Mesodermal cell (in vitro differentiated cells): ENCODE results near the gene PKP4.

Experiments
- H3K27ac ChIP-seq: 2 replicates; pipeline ENCODE4 v1.7.0; 2013; ENCODE audit warnings: mild to moderate bottlenecking, low read depth, low read length, moderate library complexity; ENCODE audit not compliant: severe bottlenecking
- H3K36me3 ChIP-seq: 2 replicates; pipeline ENCODE4 v1.7.1; 2013; ENCODE audit warnings: mild to moderate bottlenecking, low read length, moderate library complexity; ENCODE audit not compliant: control insufficient read depth, insufficient read depth
- H3K4me1 ChIP-seq: one replicate; pipeline ENCODE4 v1.7.1; 2013; ENCODE audit warnings: mild to moderate bottlenecking, low read length; ENCODE audit not compliant: insufficient read depth, control insufficient read depth, poor library complexity, severe bottlenecking
- H3K4me3 ChIP-seq: 2 replicates; pipeline ENCODE4 v1.7.0; 2013; ENCODE audit warnings: low read length, control low read depth, mild to moderate bottlenecking; ENCODE audit not compliant: insufficient read depth, poor library complexity, severe bottlenecking; ENCODE audit errors: extremely low read depth
- H3K9me3 ChIP-seq: 2 replicates; pipeline ENCODE4 v1.7.1; 2013; ENCODE audit warnings: mild to moderate bottlenecking, low read length, moderate library complexity; ENCODE audit not compliant: control insufficient read depth
- WGBS, 2 experiments: methylation state at CpG; one replicate each; pipeline ENCODE4 v1.1.5; 2013; ENCODE audit warnings: missing lambda C conversion rate in 2 of 2; ENCODE audit not compliant: insufficient coverage in 2 of 2; 5-methylcytosine and 5-hydroxymethylcytosine counted together

PKP4 gene

GRCh38 chr2:158486970-158487325 lies 30.2 kb downstream of the PKP4 start:
- Histone ChIP-seq H3K27ac (no peak overlapping the region), H3K36me3 (no peaks in the 10 kb centered on the region), H3K4me3 (no peak overlapping the region), H3K4me1 (peaks cover 20% of the 10 kb centered on the region), H3K9me3 (no peaks in the 10 kb centered on the region)
- WGBS, 2 experiments, result 63 to 69% methylated on average over 2 to 4 of the region's 5 CpGs

GRCh38 chr2:158487419-158487818 lies 30.7 kb downstream of the PKP4 start:
- no peaks in the 10 kb centered on the region for H3K9me3 ChIP-seq
- H3K36me3 ChIP-seq, result peaks cover 3% of the 10 kb centered on the region
- no peak overlapping the region for H3K27ac ChIP-seq
- H3K4me1 ChIP-seq, result peaks cover 20% of the 10 kb centered on the region
- H3K4me3 ChIP-seq, result no peak overlapping the region

GRCh38 chr2:158488442-158489216 lies 31.9 kb downstream of the PKP4 start:
- H3K36me3 ChIP-seq, result peaks cover 3% of the 10 kb centered on the region
- WGBS, 2 experiments, result 100% methylated on average over 2 of the region's 2 CpGs; no CpG with 5 or more reads in 1 of the 2 experiments
- H3K4me3 ChIP-seq, result no peak overlapping the region
- H3K9me3 ChIP-seq, result no peaks in the 10 kb centered on the region
- no peak overlapping the region for H3K27ac ChIP-seq
- peaks cover 20% of the 10 kb centered on the region for H3K4me1 ChIP-seq

GRCh38 chr2:158489366-158490112 lies 32.8 kb downstream of the PKP4 start:
- Histone ChIP-seq H3K27ac (no peak overlapping the region), H3K9me3 (no peaks in the 10 kb centered on the region), H3K36me3 (peaks cover 3% of the 10 kb centered on the region), H3K4me1 (peaks cover 20% of the 10 kb centered on the region), H3K4me3 (no peak overlapping the region)
- 0 to 13% methylated on average over 1 of the region's 6 CpGs for WGBS, 2 experiments

- 91 to 92% methylated on average over 3 to 4 of the region's 4 CpGs for WGBS, 2 experiments
- Histone ChIP-seq H3K36me3 (peaks cover 3% of the 10 kb centered on the region), H3K9me3 (no peaks in the 10 kb centered on the region), H3K4me1 (peaks cover 20% of the 10 kb centered on the region), H3K4me3 (no peak overlapping the region), H3K27ac (no peak overlapping the region)
These were observed 34.3 kb downstream of the PKP4 start for GRCh38 chr2:158491072-158491471.

GRCh38 chr2:158493458-158493857 lies 36.7 kb downstream of the PKP4 start:
- WGBS, 2 experiments, result 94 to 95% methylated on average over 2 of the region's 2 CpGs
- H3K4me3 ChIP-seq, result no peak overlapping the region
- H3K27ac ChIP-seq, result no peak overlapping the region
- H3K36me3 ChIP-seq, result peaks cover 3% of the 10 kb centered on the region
- H3K4me1 ChIP-seq, result peaks cover 15% of the 10 kb centered on the region
- H3K9me3 ChIP-seq, result no peaks in the 10 kb centered on the region

GRCh38 chr2:158495175-158495574 lies 38.4 kb downstream of the PKP4 start:
- peaks cover 3% of the 10 kb centered on the region for H3K36me3 ChIP-seq
- whole genome bisulfite sequencing, 2 experiments, result 90 to 100% methylated on average over 2 of the region's 5 CpGs

GRCh38 chr2:158496986-158497385 lies 40.2 kb downstream of the PKP4 start:
- no peaks in the 10 kb centered on the region for H3K9me3 ChIP-seq
- peaks cover 2% of the 10 kb centered on the region for H3K36me3 ChIP-seq
- H3K27ac ChIP-seq, result no peak overlapping the region
- no peak overlapping the region for H3K4me3 ChIP-seq
- peaks cover 10% of the 10 kb centered on the region for H3K4me1 ChIP-seq
- WGBS, 2 experiments, result 70 to 71% methylated on average over 1 of the region's 3 CpGs

More at GRCh38 chr2:158495175-158495574, 38.4 kb downstream of the PKP4 start:
- no peaks in the 10 kb centered on the region for H3K9me3 ChIP-seq
- no peak overlapping the region for H3K4me3 ChIP-seq
- no peak overlapping the region for H3K27ac ChIP-seq
- H3K4me1 ChIP-seq, result peaks cover 5% of the 10 kb centered on the region

- no peaks in the 10 kb centered on the region for H3K9me3 ChIP-seq
- H3K4me1 ChIP-seq, result peaks cover 12% of the 10 kb centered on the region
- 100% methylated on average over 1 of the region's 1 CpG for WGBS, 2 experiments
- no peak overlapping the region for H3K4me3 ChIP-seq
- H3K27ac ChIP-seq, result no peak overlapping the region
- H3K36me3 ChIP-seq, result no peaks in the 10 kb centered on the region
These were observed 40.7 kb downstream of the PKP4 start for GRCh38 chr2:158497486-158497885.

- Histone ChIP-seq H3K4me1 (peaks cover 19% of the 10 kb centered on the region), H3K4me3 (no peak overlapping the region), H3K36me3 (no peaks in the 10 kb centered on the region), H3K27ac (peak overlapping the region; percentile 17), H3K9me3 (no peaks in the 10 kb centered on the region)
These were observed 41.4 kb downstream of the PKP4 start for GRCh38 chr2:158498043-158498748.
